IPS DF 19.7 (cell line): Measurements from ENCODE around the gene DNM2.

ENCODE experiments used
- DNase-seq: peaks from one replicate; pipeline ENCODE4 v3.0.0-alpha.2; 2013; ENCODE audit warnings: low read depth, low spot score

The DNM2 gene

DNA sequence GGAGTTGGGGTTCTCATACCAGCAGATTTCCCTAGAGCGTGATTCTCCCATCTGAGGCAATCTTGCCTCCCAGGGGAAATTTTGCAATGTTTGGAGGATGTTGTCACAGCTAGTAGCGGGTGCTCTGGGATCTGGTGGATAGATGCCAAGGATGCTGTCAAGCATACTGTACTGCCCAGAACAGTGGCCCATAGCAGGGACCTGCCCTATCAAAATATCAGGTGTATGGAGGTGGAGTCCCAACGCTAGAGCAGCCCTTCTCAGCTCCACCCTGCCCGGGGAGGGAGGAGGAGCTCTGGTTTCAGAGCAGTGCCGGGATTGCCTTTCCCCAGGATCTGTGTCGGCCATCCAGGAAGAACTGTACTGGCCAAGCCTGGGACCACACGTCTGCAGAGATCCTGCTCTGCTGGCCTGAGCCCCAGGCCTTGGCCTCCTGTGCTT, 27.5 kb upstream of the DNM2 start:
- no peak for DNase-seq

DNA sequence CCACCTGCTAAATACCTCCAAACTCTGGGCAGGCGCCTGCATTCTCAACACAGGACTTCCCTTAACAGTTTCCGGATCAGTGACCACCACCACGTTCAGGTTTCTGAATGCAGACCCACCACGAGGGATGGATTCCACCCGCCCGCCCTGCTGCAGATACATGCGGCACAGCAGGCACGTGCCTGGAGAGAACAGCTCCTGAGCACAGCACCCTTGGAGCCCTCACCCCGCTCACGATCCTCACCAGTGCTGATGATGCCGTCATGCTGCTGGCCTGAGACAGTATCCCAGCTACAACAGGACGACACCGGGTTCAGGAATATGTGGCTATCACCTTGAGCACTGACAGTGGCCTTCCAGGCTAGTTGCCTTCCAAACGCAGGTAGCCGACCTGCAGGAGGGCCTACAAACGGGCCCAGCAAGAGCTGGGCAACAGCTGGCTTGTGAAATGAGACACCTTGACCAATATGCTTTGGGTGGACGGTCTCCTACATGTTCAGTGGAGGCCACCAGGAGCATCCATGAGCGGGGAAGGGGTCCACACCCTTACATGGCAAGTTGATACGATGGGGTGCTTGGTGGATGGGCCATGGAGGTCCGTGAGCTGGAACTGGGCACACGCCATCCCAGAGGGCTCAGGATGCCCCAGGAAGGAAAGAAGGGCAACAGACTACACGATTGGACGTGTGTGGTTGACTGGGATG, 26.5 kb upstream of the DNM2 start:
- DNase-seq, result no peak

DNA sequence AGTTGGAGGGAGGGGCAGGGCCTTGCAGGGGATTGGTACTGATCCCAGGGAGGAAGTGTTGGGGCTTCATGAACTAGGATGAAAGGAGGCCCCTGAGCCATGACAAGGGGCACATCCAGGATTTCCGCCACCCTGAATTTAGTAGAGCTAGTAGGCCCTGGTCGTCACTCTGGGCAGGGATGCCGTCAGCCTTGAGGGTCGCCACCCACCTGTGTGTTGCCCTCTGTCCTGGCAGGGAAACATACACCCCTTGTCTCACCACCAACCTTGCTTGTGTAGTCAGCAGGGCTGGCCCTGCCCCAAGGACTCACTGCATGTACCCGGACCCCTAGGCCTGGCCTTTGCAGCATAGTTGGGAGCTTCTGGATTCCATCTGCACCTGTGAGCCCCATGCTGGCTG, 26.0 kb upstream of the DNM2 start:
- DNase-seq, result no peak

DNA sequence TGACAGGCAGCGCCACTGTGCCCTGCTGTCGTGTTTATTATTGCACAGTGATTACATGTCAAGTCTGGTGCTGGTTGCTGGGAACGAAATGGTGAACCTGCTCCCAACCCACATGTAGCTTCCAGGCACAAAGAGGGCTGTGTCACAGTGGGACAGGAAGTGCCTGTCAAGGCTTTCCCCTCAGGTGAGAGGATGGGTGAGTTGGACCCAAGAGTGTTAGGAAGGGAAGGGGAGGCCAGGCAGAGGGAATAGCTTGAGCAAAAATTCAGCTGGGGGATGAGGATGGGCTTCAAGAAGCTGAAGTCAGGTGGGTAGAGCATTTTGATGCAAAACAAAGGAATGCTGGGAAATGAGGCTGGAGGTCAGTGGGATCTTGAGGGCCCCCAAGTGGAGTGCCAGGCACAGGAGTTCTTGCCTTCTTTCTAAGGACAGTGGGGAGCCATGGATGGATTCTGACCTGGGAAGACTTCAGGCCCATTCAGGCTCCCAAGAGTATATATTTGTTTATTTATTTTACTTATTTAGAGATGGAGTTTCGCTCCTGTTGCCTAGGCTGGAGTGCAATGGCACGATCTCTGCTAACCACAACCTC, 25.1 kb upstream of the DNM2 start:
- no peak for DNase-seq

DNA sequence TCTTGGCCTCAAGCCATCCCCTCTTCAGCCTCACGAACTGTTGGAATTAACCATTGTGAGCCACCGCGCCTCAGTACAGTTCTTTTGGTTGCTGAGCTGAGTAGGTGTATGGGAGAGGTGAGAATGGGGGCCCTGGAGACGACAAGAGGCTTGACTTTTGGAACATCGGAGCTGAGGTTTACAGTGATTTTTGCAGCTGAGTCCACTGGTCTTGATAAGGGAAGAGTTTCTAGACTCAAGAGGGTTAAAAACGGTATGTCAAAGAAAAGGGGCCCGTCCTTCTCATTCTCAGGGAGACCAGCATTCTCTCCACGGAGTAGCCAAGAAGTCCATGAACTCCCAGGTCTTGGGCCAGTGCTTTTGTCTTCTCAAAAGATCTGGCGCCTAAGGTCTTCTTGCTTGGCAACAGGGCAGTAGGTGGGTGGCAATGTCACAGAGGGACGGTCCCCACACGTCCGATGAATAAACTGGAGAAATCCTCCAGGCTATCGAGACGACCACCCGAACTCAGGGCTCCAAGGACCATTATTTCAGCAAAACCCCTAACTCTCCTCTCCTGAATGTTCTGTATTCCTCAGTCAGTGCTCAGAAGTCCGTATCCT, 23.1 kb upstream of the DNM2 start:
- DNase-seq, result no peak

DNA sequence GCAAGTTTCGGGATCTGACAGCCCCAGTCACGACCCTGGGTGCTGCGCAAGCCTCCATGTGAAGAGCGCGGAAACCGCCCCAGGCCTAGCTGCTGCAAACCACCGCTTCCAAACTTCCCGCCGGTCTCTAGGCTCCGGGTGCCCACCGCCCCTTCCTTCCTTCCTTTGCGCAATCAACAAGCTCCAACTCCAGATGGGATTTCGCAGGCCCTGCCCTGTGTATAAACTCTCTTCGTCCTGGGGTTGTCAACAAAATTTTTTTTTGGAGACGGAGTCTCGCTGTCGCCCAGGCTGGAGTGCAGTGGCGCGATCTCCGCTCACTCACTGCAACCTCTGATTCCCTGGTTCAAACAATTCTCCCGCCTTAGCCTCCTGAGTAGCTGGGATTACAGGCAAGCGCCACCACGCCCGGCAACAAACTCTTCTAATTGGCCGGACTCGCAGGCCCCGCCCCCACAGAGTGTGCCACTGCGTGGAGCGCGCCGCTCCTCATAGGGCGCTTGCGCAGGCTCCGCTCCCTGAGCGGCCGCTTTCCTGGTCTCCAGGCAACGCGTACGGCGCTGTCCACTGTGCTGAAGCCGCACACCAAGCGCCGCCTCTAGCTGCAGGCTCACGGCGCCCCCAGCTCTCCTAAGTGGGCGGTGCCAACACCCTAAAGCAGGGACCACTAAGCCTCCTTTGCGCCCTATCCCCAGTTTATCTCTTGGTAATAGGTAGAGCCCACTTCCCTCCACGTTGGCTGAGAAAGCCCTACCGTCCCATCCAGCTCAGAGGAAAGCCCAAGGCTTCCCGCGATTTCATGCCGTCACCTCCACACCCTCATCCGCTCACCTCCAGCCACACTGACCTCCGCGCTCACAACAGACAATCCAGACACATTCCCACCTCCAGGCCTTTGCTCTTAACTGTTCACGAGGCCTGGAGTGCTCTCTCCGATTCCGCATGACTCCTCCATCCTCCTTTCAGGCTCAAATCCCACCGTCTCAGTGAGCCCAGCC, 22.2 kb upstream of the DNM2 start:
- DNase-seq, result no peak

DNA sequence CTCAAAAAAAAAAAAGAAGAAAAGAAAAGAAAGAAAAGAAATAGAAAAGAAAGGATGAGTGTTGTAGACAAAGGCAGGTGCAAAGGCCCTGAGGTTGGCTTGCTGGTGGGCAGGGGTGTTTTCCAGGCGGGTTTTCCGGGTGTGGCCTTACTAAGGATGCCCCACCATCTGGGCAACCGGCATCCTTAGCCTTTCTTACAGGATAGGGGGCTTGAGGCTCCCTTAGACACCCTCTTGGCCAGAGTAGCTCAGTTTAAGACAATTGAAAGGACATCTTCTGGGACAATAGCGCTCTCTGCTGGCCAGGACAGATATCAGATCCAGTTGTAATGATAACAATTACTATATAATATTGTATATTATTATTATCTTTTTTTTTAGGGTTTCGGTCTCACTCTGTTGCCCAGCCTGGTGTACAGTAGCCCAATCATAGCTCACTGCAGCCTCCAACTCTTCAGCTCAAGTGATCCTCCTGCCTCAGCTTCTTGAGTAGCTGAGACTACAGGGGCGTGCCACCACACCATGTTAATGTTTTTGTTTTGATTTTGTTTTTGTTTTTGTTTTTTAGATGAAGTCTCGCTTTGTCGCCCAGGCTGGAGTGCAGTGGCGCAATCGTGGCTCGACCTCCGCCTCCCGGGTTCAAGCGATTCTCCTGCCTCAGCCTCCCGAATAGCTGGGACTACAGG, 18.1 kb upstream of the DNM2 start:
- DNase-seq, result no peak

DNA sequence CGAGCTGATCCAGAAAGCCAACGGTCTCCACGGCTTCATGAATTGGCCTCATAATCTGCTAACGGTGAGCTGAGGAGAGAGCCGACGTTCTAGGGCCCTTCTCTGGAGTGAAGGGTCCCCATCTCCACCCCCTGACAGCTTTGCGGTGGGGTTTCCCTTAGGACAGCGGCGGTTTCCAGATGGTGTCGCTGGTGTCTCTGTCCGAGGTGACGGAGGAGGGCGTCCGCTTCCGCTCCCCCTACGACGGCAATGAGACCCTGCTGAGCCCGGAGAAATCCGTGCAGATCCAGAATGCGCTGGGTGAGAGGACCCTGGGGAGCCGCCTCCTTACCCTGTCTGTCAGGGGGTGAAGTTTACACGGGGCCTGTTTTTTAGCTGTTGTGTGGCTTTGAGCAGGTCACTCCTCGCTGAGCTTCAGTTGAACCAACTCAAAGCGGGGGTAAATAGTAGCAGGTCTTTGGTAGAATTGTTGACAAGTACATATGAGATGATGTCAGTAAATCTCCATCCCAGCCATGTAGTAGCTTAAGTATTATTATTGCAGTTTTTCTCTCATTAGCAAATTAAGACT, 15.8 kb upstream of the DNM2 start:
- DNase-seq, result no peak

DNA sequence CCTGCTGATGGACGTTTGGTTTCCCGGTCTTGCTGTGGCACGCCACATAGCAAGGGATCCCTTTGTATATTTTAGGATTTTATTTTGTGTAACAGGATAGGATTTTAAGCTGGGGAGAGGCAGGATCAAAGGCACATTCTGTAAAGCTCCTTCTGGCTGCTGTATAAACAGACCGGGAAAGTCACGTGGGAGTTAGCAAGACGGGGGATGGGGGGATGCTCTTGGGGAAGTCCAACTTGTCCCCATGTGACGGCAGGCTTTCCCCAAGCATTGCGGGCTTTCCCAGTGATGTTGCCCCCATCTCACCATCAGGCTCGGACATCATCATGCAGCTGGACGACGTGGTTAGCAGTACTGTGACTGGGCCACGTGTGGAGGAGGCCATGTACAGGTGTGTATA, 10.9 kb upstream of the DNM2 start:
- no peak for DNase-seq

DNA sequence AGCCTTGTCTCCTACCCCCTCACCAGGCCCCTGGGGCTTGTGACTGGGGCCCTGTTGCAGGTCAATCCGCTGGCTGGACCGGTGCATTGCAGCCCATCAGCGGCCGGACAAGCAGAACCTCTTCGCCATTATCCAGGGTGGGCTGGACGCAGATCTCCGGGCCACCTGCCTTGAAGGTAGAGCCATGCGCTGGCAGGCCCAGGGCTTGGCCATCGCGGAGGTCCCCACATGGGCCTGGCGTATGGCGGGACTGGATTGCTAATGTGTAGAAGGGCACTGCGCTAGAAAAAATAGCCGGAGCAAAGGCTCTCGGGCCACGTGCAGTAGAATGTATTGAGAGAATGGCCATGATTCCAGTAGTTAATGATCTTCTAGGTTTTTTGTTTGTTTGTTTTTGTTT, 10.4 kb upstream of the DNM2 start:
- no peak for DNase-seq

DNA sequence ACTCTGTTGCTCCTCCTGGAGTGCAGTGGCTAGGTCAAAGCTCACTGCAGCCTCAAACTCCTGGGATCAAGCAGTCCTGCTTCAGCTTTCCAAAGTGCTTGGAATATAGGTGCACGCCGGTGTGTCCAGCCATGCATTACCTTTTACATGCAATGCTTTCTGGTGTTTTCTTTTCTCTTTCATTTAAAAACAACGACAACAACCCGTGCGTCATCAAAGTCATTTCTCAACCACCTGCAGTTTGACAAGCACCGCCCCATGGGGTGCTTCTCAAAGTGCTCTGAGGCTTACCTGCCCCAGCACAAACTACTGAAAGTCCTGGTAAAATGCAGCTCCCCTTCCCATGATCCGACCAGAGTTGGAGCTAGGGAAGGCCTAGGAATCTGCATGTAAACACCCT, 9.6 kb upstream of the DNM2 start:
- no peak for DNase-seq

DNA sequence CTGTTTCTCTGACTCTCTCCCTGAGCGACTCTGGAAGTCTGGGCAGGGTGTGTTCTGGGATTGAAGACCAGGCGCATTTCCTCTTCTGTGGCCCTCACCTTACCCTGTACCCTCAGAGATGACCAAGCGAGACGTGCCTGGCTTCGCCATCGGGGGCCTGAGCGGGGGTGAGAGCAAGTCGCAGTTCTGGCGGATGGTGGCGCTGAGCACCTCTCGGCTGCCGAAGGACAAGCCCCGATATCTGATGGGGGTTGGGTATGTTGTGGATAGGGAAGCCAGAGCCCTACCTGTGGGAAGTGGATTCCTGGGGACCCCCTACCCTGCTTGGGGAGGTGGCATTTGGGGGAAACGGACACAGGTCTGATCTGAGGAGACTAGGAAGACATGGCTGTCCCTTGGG, 5.8 kb upstream of the DNM2 start:
- DNase-seq, result no peak

DNA sequence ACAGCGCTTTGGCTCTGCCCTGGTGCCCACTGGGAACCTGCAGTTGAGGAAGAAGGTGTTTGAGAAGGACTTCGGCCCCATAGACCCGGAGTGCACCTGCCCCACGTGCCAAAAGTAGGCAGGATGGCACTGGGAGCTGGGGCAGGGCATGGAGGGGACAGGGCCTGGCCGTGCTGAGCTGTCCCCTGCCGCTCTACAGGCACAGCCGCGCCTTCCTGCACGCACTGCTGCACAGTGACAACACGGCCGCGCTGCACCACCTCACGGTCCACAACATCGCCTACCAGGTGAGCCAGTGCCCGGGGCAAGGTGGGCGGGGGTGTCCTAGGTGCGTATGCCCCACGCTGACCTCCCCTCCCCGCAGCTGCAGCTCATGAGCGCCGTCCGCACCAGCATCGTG, 5.1 kb upstream of the DNM2 start:
- DNase-seq, result no peak

DNA sequence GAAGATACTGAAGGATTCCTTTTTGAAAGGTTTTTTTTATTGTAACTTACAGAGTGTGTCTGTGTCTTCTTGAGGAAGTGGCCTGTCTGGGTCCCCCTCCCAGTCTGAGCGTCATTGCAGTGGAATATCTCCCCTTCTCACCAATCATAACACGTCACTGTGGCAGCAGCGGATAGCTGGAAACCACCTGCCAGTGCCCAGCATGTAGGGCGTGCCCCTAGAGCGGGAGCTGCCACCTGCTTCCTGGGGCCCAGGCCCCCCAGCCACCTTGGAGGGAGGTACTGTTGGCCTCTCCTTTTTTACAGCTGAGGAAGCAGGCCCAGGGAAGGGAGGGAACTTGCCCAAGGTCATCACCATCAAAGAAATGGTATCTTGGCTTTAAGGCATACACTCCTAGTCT, 4.6 kb upstream of the DNM2 start:
- DNase-seq, result no peak

DNA sequence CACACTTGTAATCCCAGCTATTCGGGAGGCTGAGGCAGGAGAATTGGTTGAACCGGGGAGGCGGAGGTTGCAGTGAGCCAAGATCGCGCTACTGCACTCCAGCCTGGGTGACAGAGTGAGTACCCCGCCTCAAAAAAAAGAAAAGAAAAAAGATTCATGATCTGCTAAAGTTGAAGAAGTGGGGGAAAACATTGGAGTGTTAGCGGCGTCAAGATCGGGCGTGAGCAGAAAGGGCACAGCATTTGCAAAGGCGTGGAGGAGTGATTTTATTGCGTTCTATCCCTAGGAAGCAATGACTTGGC, 874 bp upstream of the DNM2 start:
- no peak for DNase-seq

DNA sequence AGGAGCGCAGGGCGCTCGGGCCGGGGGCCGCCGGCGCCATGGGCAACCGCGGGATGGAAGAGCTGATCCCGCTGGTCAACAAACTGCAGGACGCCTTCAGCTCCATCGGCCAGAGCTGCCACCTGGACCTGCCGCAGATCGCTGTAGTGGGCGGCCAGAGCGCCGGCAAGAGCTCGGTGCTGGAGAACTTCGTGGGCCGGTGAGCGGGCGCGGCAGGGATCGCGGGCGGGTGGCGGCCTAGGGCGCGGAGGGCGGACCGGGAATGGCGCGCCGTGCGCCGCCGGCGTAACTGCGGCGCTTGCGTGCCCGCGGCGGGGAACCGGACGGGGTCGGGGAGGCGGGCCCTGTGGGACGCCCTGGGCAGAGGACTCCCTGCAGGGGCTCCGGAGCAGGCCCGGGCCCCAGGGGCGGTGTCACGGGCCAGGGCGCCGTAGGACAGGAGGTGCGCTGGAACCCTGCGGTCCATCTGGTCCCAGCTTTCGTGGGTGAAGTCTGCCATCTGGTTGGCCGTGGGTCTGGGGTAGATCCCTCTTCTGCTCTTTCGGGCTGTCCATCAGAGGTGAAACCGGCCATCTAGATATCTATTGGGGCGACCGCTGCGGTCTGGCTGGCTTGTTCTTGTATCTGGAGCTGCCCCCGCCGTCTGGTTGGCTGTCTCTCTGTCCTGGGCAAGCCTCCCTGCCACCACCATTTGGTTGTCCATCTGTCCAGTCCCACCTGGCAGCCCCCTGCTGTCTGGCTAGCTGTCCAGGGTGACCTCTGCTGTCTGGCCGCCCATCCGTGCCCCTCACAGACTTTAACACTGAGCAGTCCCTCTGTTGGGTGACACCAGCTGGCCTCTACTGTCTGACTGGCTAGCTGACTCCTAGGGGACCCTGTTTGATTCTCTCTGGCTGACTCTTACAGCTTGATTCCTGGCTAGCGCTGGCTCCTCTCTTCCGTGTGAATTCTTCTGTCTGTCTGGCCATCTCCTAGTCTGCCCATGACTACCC, 622 bp downstream of the DNM2 start:
- DNase-seq, result no peak

DNA sequence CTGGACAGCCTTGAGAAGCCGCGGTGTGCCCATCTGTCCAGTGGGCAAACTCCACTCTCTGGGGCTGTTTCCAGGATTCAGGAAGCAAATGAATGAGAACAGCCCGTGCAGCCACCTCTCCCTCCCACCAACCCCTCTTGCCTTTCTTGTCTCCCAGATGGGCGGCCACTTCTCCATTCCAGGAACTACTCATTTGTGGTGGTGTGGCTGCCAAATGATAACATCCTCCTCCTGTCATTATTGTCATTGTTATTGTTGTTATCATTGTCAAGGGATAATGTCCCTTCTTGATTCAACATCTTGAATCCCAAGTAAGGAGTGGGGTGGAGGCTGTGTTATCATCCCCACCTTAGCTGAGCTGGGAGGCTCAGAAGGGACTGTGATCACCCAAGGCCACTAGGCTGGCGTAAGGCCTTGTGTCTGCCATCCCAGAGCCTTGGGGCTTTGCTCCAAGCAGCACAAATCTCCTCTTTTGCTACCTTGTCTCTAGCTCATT, 1.6 kb downstream of the DNM2 start:
- DNase-seq, result no peak

DNA sequence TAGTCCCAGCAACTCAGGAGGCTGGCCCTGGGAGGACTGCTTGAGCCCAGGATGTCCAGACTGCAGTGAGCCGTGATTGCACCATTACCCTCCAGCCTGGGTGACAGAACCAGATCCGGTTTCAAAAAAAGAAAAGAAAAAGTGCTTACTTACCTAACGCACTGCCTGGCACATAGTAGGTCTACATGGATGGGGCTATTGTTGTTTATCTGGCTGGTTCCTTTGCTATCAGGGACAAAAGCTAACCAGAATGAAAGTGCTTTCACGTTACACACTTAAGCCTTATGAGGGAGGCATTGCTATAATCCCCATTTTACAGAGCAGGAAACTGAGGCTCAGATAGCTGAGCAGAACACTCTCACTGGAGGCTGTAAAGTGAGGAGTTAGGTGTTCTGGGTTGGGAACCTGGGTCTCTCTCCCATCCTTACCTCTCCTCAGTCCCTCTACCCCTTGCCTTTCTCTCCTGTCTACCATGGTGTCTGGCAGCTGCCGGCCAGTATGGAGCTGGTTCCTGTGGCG, 2.8 kb downstream of the DNM2 start:
- DNase-seq, result no peak

DNA sequence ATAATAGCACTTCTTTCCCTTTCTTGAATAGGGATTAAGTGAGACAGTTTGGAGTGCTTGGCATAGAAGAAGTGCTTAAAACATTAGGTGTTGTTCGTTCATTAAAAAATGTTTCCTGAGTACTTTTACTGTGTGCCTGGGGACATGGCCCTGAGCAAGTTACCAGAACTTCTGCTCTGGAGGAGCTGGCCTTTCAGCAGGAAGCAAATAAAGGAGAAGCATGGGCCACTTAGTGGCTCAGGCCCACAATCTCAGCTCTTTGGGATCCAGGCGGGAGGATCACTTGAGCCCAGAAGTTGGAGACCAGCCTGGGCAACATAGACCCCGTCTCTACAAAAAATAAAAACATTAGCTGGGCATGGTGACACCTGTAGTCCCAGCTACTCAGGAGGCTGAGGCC, 5.7 kb downstream of the DNM2 start:
- no peak for DNase-seq

DNA sequence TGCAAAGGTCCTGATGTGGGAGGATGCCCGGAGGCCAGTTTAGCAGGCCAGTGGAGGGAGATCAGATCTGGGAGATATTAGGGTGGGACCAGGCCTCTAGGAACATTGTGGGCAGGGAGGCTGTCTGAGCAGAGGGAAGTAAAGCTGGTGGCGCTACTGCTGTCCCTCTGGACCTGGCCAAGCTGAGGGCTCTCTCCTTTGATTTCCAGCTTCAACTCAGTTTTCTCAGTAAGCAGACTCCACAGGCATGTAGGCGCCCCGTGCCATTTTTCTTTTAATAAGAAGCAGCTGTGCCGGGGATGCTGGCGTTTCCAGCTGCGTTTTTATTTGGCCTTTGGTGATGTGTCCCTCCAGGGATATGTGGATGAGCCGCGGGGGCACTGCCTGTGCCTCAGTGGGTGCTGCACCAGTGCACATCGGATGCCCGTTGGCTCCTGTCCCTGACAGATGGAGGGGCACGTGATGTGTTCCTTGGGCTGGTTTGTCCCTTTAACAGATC, 6.7 kb downstream of the DNM2 start:
- no peak for DNase-seq
